ENCODE data around the gene PRCD.
A peak's percentile ranks its signal among the peaks of the same experiment; 100 is the strongest.

Gene PRCD

DNA sequence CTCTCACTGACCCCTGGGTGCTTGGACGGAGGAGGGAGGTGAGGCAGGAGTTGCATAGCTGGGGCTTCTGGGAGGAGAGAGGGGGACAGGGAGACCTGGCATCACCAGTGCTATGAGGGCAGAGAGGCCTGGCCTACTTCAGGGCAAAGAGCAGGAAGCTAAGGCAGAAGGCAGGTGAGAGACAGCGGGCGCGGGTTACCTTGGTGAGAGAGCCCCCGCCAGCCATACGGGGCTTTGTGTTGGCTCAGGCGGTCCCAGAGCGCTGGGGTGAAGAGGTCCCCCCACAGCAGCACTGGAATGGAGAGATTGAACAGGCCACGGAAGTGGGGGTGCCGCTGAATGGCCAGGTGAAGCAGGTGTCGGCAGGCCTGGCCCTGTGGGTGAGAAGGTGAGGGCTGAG, 34.3 kb downstream of the PRCD start:
- DNase-seq: no peak

DNA sequence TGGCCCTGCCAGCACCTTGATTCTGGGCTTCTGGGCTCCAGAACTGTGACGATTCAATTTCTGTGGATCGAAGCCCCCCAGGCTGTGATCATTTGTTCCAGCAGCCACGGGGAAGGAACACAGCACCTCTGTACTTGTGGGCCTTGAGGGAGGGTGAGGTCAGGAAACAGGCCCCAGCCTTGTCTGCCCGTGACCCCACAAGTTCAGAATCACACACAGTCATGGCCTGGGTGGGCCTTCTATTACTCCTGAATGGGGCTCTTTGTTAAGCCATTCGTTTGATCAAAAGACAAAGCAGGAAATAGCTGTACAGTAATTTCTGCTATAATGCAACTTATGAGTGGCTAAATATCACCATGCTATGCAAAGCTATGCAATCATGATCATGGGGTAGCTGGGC, 35.7 kb downstream of the PRCD start:
- DNase-seq: no peak

DNA sequence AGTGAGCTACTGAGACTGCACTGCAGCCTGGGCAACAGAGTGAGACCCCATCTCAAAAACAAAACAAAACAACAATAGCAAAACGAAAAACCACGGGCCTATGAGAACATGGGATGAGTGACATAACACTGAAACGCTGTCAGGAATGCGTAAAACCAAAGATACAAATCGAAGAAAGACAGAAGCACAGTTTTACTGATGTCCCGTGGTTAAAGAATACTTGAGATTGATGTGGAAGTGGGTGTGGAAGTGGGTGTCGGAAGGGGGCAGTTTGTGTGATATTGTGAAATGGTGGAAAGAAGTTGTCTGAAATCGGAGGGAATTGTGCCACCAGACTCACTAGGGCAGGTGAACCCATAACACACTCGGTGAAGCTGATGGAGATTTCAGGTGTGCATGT, 36.3 kb downstream of the PRCD start:
- no peak for DNase-seq

DNA sequence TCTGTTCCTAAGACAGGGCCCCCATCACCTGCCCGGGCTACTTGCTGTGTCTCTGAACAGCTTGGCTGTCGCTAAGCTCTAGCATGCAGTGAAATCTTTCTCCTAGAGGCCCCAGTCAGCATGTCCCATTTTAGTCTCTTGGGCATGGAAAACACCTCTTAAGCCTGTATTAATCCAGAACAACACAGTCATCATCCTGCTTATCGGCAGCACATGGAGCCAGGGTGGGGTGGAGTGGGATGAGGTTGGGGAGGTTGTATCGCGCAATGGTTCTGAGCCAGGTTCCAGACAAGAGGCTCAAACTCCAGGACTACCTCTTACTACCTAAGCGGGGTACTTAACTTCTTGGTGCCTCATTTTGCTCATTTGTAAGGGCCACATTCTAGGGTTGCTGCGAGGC, 38.0 kb downstream of the PRCD start:
- no peak for DNase-seq

DNA sequence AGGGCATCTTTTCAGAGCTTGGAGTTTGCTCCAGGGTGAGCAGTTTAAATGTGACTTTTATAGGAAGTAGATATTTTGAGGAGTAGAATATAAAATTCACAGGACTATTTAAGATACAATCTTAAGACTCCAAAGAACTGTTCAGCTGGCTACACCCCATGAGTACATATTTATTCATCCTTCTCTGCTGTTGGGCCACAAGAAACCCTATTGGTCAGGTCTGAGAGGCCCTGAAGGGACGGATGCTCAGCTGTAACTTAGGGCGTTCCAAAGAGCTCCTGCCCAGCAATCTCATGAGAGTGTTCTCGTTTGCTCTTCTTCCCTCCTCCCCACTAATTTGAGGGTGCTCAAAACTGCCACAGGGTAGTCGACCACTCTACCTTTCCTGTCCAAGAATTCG, 38.5 kb downstream of the PRCD start:
- no peak for DNase-seq

DNA sequence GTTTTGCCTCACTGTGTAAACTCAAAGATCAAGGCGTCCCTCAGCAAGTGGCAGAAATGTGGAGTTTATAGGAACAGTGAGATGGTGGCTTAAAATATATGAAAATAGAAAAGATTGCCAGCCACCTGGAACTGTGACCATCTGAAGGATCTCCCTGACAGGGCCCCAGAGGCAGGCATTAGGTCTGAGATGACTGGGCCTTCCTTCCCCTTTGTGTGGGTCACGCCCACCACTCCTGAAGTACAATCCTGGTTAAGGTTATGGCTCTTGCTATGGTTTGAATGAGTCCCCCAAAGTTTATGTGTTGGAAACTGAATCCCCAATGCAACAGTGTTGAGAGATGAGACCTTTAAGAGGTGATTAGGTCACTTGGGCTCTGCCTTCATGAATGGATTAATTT, 39.4 kb downstream of the PRCD start:
- DNase-seq: no peak

DNA sequence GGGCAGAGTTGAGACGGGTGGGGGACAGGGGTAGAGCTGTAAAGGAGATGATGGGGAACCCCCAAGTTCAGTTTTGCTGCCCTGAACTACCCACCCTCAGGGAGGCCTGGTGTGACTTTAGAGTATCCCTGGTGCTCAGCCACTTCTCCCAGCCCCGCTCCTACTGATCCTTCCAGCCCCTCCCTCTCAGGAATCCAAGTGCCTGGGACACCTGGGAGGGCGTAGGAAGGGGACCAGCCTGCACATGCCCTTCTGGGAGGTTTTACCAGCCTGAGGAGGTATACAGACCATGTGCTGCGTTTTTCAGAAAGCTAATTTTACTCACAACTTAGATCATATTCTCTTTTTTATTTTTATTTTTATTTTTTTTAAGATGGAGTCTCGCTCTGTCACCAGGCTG, 41.7 kb downstream of the PRCD start:
- no peak for DNase-seq

DNA sequence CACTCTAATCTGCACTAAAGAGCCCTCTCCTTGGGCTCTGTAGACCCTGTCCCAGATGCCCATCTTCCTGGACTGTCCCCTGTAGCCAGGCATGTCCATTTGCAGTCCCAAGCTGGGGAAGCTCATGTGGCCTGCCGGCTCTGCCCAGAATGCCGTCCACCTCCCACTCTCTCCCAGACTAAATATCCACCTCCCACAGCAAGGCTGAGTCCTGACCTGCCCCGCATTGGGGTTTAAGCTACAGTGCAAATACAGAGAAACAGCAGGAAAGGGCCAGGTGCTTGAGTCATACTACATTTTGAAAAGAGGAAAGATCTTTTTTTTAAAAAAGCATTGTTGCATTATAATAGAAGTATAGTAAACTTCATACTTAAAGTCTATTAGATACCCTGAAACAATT, 42.8 kb downstream of the PRCD start:
- DNase-seq: no peak

DNA sequence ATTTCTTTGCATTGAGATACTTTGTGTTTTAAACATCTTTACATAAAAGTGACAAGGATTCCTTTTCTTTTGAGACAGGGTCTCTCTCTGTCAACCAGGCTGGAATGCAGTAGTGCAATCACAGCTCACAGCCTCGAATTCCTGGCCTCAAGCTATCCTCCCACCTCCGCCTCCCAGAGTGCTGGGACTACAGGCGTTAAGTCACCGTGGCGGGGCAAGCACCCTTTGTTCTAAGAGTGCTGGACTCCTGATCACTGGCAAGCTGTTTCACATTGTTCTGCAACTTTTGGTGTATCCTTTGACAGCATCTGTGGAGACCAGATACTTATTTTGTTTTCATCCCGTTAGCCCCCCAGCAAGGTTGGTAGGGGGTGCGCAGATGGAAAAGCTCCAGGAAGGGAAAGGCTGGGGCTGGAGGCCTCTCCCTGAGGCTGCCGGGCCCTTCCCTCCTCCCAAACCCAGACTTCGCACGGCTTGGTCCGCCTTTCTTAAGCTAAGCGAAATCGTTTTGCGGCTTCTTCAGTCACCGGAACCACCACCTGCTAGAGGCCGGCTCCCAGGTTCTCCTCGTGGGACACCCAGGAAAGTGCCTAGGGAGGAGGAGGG, 44.7 kb downstream of the PRCD start:
- no peak for DNase-seq

DNA sequence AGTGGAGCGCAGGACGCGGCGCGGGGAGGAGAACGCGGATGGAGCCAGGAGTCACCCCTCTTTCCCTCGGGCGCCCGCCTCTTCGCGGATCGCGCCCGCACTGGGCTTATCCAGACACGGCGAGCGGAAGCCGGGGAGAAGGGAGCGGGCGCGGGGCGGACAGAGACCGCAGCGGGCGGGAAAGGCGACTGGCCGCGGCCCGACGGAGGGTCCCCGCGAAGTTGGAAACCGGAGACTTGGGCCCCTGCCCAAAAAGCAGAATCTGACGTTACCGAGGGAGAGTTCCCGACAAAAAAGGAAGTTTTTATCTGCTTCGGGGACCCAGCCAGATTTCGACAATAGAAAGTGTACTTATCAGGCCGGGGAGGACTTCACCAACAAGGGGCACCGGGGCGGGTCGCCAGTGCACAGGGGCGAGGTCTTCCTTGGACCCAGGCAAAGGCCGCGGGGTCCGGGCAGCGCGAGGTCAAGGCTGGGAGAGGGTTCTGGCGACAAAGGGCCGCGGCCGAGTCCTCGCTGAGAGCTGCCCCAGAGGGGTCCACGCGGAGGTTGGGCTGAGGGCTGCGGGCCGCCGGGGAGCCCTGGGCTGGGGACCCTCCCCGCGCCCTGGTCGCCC, 45.3 kb downstream of the PRCD start:
- DNase-seq: peak in 1 of 2 donors; percentile 26

DNA sequence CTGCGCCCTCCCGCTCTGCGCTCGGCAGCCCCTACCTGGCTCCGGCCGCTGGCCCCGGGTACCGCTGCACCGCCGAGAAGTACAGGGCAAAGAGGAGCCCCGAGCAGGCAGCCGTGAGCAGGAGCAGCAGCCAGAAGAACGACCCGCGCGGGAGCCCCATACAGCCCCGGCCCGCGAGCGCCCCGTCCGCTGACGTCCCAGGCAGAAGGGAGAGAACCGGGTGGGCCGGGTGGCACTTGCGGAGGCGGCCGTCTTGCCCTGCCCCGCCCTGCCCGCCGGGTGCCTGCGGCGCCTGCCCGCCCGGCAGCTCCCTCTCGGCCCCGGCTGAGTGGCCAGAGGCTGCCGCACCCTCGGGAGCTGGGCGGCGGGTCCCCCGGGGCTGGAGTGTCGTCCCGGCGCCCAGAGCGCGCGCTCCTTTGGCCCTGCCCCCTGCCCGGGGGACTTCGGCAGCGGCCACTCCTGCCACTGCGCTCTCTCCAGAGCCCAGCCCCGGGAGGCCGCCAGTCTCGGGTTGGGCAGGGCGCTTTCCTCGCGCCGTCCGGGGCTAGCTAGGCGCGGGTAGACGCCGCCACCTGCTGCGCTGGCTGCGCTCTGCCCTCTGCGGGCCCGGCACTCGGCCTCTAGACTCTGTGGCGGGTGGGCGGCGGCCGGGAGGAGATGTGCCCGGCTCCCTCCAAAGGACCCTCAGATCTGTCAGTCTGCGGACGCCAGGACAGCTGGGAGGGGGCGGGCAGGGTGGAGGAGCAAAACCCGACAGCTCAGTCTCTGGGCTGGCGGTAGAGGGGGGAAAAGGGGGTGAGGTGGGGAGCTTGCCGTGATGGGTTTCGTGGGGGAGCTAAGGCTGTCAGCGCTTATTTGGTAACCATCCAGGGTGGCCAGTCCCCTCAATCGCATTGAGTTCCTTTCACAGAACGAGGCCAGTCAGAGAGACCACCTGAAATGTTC, 46.1 kb downstream of the PRCD start, which contains the start of gene ST6GALNAC2:
Gene ST6GALNAC2, minus strand, starts transcription at position 212 of the 945 bp plus-strand sequence. Its CDS starts 52 bp downstream, at position 160.
- peak in 1 of 2 donors; percentile 13 for DNase-seq

DNA sequence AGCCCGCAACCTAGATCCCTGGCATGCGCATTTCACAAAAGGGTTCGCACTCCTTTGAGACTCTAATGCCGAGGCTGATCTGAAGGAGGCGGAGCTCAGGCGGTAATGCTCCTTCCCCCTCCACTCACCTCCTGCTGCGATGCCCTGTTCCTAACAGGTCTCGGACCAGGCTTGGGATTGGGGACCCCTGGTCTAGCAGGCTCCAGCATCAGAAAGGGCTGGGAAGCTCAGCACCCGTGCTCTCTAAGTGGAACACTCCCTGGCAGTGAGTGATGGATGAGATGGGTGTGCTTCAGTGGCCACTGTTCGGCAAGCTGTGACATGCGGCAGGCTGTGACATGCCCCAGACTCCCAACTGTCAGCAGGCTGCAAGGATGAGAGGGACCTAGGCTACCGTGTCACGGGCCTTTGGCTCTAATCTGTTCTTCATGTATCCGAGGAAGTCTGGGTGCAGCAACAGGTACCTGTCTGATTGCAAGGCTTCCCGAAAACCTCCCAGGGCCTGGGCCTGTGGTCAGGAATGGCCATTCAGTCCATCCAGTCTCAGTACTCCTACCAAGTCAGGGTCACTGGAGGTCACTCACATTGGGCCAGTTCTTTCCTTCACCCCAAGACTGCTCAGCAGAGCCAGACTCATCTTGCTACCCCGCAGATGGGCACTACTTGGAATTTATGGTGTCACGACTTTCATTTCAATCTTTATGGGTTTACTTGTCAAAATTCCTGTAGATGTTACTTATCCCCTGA, 47.1 kb downstream of the PRCD start:
- no peak for DNase-seq

DNA sequence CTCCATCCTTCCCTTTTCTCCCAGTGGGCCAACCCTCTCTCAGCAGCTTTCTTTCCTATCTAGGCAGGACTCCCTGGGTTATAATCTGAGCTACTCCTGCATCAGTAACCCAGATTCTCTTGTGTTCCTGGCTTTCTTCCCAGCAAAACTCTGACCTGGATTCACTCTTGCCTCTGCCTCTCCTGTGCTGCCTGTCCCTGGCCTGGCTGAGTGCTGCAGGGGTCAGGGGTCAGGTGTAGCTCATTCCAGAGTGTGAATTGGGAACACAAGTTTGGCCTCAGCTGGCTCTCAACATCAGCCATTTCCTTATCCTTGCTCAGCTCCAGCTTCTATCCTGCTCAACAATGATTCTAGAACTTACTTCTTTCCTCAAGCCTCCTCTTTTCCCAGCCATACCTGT, 48.3 kb downstream of the PRCD start:
- no peak for DNase-seq

DNA sequence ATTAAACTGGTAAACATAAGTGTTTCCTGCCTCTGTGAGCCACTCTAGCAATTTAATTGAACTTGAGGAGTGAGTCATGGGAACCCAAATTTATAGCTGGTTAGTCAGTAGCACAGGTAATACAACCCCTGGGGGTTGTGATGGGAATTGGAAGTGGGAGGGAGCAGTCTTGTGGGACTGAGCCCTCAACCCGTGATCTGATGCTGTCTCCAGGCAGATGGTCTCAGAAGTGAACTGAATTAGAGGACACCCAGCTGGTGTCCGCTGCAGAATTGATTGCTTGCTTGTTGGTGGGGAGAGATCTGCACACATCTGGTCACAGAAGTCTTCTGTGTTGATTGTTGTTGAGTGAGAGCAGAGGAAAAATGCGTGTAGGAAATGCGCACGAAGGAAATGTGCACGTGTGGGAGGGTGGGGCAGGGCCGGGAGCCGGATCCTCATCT, 53.6 kb downstream of the PRCD start:
- DNase-seq: no peak

DNA sequence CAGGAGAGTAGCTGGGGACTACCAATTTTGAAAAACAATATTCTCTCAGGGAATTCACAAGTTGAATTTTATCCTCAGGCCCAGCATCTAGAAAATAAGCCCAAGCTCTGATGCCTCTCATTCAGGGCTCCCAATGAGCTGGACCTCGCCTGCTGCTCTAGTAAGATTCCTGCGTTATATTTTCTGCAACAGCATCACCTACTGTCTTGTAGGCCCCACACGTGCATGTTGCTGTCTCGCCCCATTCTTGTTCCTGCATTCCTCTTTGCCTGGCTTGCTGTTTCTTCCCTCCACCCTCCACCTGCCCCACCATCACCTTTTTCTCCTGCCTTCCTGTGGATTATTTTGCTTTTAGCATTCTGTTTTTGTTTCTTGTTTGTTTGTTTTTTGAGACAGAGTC, 54.1 kb downstream of the PRCD start:
- no peak for DNase-seq

DNA sequence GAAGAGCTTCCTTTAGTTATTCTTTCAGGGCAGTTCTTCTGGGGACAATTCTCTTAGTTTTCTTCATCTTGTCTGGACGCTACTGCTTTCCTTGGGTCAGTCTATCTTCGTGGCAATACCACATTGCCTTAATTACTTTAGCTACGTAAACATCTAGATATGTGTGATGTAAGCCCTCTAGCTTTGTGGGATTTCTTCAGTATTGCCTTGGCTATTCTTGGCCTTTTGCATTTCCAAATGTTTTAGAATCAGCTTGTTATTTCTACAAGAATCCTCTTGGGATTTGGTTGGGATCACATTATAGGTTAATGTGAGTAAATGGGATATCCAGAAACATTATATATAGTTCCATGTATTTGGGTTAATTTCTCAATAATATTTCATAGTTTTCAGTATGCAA, 54.8 kb downstream of the PRCD start:
- DNase-seq: no peak
